ENCODE results near the gene DYNLT2B. TPM values are rescaled to one million over a fixed set of nuclear protein-coding genes. Genes with fewer than 3 reads are reported as not detected.

Gene DYNLT2B
- total RNA-seq, 4 donors from 2014 or later, result 1.1 to 5.6 (median 3.5) TPM

DNA sequence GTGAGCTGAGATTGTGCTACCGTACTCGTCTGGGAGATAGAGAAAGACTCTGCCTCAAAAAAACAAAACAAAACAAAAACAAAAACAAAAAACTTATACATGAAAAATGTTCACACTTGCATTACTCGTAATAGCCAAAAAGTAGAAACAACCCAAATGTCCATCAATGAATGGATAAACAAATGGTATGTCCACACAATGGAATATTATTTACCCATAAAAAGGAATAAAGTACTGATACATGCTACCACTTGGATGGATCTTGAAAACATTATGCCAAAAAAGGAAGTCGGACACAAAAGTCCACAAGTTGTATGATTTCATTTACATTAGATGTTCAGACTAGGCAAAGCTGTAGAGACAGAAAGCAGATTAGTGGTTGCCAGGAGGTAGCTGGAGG, 57.3 kb downstream of the DYNLT2B start:
- TF ChIP-seq, protein P1, sequence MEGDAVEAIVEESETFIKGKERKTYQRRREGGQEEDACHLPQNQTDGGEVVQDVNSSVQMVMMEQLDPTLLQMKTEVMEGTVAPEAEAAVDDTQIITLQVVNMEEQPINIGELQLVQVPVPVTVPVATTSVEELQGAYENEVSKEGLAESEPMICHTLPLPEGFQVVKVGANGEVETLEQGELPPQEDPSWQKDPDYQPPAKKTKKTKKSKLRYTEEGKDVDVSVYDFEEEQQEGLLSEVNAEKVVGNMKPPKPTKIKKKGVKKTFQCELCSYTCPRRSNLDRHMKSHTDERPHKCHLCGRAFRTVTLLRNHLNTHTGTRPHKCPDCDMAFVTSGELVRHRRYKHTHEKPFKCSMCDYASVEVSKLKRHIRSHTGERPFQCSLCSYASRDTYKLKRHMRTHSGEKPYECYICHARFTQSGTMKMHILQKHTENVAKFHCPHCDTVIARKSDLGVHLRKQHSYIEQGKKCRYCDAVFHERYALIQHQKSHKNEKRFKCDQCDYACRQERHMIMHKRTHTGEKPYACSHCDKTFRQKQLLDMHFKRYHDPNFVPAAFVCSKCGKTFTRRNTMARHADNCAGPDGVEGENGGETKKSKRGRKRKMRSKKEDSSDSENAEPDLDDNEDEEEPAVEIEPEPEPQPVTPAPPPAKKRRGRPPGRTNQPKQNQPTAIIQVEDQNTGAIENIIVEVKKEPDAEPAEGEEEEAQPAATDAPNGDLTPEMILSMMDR (IDR thresholded peaks at IDR 0.05; ENCODE audit: low read depth), result no peak

DNA sequence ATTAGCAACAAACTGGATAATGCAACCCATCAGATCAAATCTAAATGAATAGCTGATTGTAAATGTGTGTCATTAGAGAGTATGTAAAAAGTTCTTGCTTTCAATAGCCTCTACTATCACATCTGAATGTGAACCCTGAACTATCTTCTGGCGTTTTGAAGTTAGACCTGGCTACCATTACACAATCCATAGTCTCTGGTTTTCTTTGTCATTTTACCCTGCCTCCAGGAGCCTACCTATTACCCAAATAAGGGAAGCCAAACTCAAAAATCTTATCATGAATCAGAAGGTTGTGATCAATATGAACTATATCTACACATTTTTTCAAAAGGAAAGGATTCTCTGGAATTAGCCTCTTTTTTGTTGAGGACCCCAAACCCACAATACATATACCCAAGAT, 62.3 kb downstream of the DYNLT2B start:
- TF ChIP-seq, protein P1 (IDR thresholded peaks at IDR 0.05; ENCODE audit: low read depth), result no peak

DNA sequence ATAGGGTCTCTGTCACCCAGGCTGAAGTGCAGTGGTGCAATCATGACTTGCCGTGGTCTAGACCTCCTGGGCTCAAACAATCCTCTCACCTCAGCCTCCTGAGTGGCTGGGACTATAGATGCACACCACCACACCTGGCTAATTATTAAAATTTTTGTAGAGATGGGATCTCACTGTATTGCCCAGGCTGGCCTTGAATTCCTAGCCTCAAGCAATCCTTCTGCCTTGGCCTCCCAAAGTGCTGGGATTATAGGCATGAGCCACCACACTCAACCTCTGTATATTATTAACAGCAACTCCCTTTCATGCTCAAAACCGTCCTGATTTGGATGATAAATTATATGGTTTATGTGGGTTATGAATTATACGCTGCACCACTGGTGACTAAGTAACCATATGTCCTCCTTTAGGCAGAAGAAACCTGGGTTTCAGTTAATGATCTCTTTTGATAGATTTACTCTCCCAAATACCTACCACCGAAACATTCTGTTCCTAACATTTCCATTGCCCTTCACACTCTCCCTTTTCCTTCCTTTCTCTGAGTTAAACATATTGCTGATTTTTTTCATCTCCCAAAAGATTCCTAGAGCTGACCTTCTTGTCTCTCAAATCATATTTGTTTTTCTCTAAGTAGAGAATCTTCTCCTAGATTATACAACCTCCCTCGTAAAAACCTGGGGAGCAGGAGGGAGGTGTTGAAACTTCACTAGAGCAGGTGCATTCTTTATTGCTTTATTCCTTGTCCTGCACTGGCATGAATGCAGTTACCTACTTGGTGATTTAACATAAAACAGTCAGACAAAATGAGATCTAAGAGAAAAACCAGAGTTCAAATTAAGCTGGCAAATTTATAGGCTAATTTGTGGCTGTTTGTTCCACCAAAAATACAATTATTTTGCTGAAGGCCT, 63.4 kb downstream of the DYNLT2B start:
- TF ChIP-seq, protein P1 (IDR thresholded peaks at IDR 0.05; ENCODE audit: low read depth), result no peak

DNA sequence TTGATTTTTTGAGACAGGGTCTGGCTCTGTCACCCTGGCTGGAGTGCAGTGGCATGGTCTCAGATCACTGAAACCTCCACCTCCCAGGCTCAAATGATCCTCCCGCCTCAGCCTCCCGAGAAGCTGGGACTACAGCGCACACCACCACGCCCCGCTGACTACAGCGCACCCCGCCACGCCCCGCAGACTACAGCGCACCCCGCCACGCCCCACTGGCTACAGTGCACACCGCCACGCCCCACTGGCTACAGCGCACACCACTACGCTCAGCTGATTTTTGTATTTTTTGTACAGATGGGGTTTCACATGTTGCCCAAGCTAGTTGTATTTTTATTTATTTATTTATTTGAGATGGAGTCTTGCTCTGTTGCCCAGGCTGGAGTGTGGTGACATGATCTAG, 66.1 kb downstream of the DYNLT2B start:
- TF ChIP-seq, protein P1 (IDR thresholded peaks at IDR 0.05; ENCODE audit: low read depth), result no peak

DNA sequence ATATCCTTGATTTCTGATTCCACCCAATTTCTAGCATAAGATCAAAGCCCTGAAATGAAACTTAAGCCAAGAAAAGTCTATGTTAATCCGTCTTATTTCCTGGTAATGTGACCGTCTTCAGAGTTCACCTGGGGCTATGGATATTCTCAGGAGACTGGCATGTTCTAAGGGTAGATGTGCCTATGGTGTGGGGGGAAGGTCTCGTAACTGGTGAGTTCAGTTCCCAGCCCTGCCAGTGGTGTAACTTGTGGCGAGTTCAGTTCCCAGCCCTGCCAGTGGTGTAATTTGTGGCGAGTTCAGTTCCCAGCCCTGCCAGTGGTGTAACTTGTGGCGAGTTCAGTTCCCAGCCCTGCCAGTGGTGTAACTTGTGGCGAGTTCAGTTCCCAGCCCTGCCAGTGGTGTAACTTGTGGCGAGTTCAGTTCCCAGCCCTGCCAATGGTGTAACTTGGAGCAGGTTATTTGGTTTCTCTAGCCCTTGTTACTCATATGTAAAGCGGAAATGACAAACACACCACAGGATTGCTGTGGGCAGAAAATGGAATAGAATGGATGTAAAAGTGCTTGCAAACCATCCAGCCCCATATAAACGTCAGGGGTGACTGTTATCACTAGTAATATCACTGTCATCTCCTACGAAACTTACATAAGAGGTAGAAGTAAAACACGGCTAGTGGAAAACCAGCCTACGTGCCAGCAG, 71.3 kb downstream of the DYNLT2B start:
- TF ChIP-seq, protein P1 (IDR thresholded peaks at IDR 0.05; ENCODE audit: low read depth), result no peak

DNA sequence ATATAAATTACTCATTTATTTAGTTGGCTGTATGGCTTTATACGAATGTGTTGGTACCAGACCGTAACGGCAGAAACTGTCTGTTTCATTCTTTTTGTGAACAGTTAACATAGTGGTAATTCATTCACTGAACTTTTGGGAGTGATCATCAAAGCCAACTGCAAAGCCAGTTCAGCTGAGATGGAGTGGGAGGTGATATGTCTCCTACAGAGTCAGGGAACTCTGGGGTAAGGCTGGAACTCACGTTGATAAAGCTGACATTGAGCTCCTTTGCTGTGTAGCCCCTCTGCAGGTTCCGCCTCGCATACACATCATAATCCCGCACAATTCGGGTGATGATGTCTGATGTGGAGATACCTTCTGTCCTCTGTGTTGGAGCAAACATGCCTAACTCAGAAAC, 76.3 kb downstream of the DYNLT2B start:
- TF ChIP-seq, protein P1 (IDR thresholded peaks at IDR 0.05; ENCODE audit: low read depth), result no peak

Small RNAs within 50 kb of the gene (small RNA-seq; reads per million reads assigned to genes)
- gene AC069257.2 (not detected), gene RNU6-910P (not detected)

Other genes with a start within 250 kb of the DYNLT2B start
- 100 to 1,000 TPM in 2 of 4 donors, 10 to 100 TPM in 2; 47.1 to 546 (median 92.2) TPM for gene TFRC, start 236.2 kb downstream of the DYNLT2B start, total RNA-seq
- gene ZDHHC19, start 106.8 kb downstream of the DYNLT2B start, total RNA-seq, result not detected
- gene SLC51A, start 101.7 kb downstream of the DYNLT2B start, total RNA-seq, result not detected
- gene PCYT1A, start 30.5 kb downstream of the DYNLT2B start, total RNA-seq, result 100 to 1,000 TPM; 108 to 153 (median 123) TPM
- gene TM4SF19, start 20.1 kb upstream of the DYNLT2B start, total RNA-seq, result 10 to 100 TPM in 1 of 4 donors, 1 to 10 TPM in 2, not detected in 1; 2.4 to 89.8 (median 8.1) TPM
- gene UBXN7, start 114.2 kb upstream of the DYNLT2B start, total RNA-seq, result 10 to 100 TPM; 22.5 to 36.9 (median 28.8) TPM
- gene RNF168, start 185.5 kb upstream of the DYNLT2B start, total RNA-seq, result 10 to 100 TPM; 23.1 to 31.3 (median 29.0) TPM
- gene SMCO1, start 197.1 kb upstream of the DYNLT2B start, total RNA-seq, result not detected

Measured in subcutaneous adipose tissue (tissue), 4 donors.